ENCODE results near the gene PHLDB2. TPM values are rescaled to one million over a fixed set of nuclear protein-coding genes. Genes with fewer than 3 reads are reported as not detected.

The PHLDB2 gene
- total and polyA plus RNA-seq, 2 of the 8 experiments (the other 6 are each of a cell fraction or from before 2014, with no cell fraction given): 5.8 to 22.6 TPM

- Histone ChIP-seq H2BK20ac (ENCODE audit: low read length) (no peak overlapping the region), H3K79me1 (ENCODE audit: low read depth, low read length) (no peaks in the 10 kb centered on the region), H3K4me3 (ENCODE audit: extremely low read depth in 1 of 4, insufficient read depth in 2 of 4, low read depth in 3 of 4, low read length in 4 of 4) (no peak overlapping the region), H3K4ac (replicated peaks; ENCODE audit: insufficient read length, low read depth, low read length) (no peak overlapping the region), H3K9ac (replicated peaks in 1 of 4; ENCODE audit: extremely low read depth in 1 of 4, low read depth in 3 of 4, low read length in 3 of 4) (no peak overlapping the region), H3K4me2 (ENCODE audit: insufficient read depth in 1 of 2, low read depth in 2 of 2, low read length in 2 of 2) (no peak overlapping the region), H2BK15ac (ENCODE audit: low read length) (no peak overlapping the region), H4K5ac (ENCODE audit: insufficient read length, low read depth, low read length) (no peak overlapping the region), H3K27me3 (replicated peaks in 1 of 4; ENCODE audit: control insufficient read depth in 3 of 4, extremely low read depth in 1 of 4, insufficient read depth in 3 of 4, low read length in 3 of 4) (no peaks in the 10 kb centered on the region), H3K18ac (ENCODE audit: extremely low read depth, low read length) (no peak overlapping the region), H3K23me2 (ENCODE audit: low read depth, low read length) (no peaks in the 10 kb centered on the region), H2BK12ac (ENCODE audit: low read depth, low read length) (no peak overlapping the region), H3K23ac (ENCODE audit: insufficient read length) (no peak overlapping the region), H3K4me1 (replicated peaks in 1 of 4; ENCODE audit: control insufficient read depth in 3 of 4, insufficient read depth in 4 of 4, low read length in 3 of 4) (no peaks in the 10 kb centered on the region), H2AK5ac (ENCODE audit: low read depth, low read length) (no peak overlapping the region), H3K14ac (ENCODE audit: insufficient read length) (no peak overlapping the region), H4K8ac (ENCODE audit: extremely low read depth, insufficient read depth, low read length) (no peak overlapping the region), H2BK5ac (ENCODE audit: low read depth, low read length) (no peak overlapping the region), H2AFZ (ENCODE audit: low read length) (no peak overlapping the region), H3K36me3 (ENCODE audit: control insufficient read depth in 2 of 4, insufficient read depth in 4 of 4, low read length in 3 of 4) (0 out of 8 replicates have a peak, but pooled peaks cover 0 to 1% (median 0%) of the 10 kb centered on the region in 4 experiments), H3K27ac (ENCODE audit: low read depth, low read length) (no peak overlapping the region), H3K9me3 (ENCODE audit: insufficient read depth in 2 of 2, low read depth in 1 of 2, low read length in 1 of 2) (no peaks in the 10 kb centered on the region), H2BK120ac (replicated peaks; ENCODE audit: low read depth, low read length) (no peak overlapping the region), H4K20me1 (replicated peaks in 1 of 2; ENCODE audit: control insufficient read depth in 1 of 2, insufficient read depth in 2 of 2, low read length in 2 of 2) (no peaks in the 10 kb centered on the region), H3K79me2 (ENCODE audit: control insufficient read depth in 1 of 2, insufficient read depth in 2 of 2, low read length in 2 of 2) (no peaks in the 10 kb centered on the region), H4K91ac (replicated peaks; ENCODE audit: insufficient read length, low read length) (no peak overlapping the region), H3K56ac (replicated peaks; ENCODE audit: insufficient read length, low read depth, low read length) (no peak overlapping the region)
- no peak for FAIRE-seq
- ChIA-PET CTCF (ENCODE audit: partially characterized antibody) (interaction anchor here (0.6 to 0.9 kb wide), 2 partner anchors 21 to 39 kb away, joined by 3 read pairs; no protein-coding TSS in a partner anchor), POLR2A (ENCODE audit: partially characterized antibody) (no interaction called here)
- 98% methylated on average over 4 of the region's 4 CpGs; no CpG with 5 or more reads in 1 of the 2 experiments for WGBS, 2 experiments (ENCODE audit: extremely low coverage in 1 of 2, insufficient coverage in 1 of 2, insufficient read length in 1 of 2, insufficient replicate concordance in 2 of 2, low coverage in 1 of 2, low lambda C conversion rate in 2 of 2, missing lambda C conversion rate in 1 of 2)
- DNase-seq (ENCODE audit: low read depth in 1 of 2, low spot score in 2 of 2): no peak
- no peak for TF ChIP-seq CEBPB (IDR thresholded peaks at IDR 0.05; ENCODE audit: low read depth, low read length)
- TF ChIP-seq ATF3 (IDR thresholded peaks at IDR 0.05; ENCODE audit: insufficient read depth, low read depth, low read length): no peak
- no peak for TF ChIP-seq BRCA1 (IDR thresholded peaks at IDR 0.05; ENCODE audit: low read depth, low read length)
- no peak for TF ChIP-seq TCF12 (IDR thresholded peaks at IDR 0.05; ENCODE audit: low read depth, low read length)
- no peak for TF ChIP-seq MAFK (IDR thresholded peaks at IDR 0.05; ENCODE audit: low read depth, low read length)
- no peak for TF ChIP-seq ATF2 (IDR thresholded peaks at IDR 0.05; ENCODE audit: low read length)
- no peak for TF ChIP-seq RNF2 (IDR thresholded peaks at IDR 0.05; ENCODE audit: borderline replicate concordance, low read depth, low read length, missing control alignments, poor library complexity, severe bottlenecking)
- no peak for TF ChIP-seq SP4 (IDR thresholded peaks at IDR 0.05; ENCODE audit: low read length)
- TF ChIP-seq USF2 (IDR thresholded peaks at IDR 0.05; ENCODE audit: low read length): no peak
- TF ChIP-seq FOSL1 (IDR thresholded peaks at IDR 0.05; ENCODE audit: insufficient read depth, low read depth, low read length): no peak
- no peak for TF ChIP-seq CREB1 (IDR thresholded peaks at IDR 0.05)
Observed at GRCh38 chr3:111944372-111944771, 85.3 kb downstream of the PHLDB2 start.

All from H1 (cell line).